ENCODE data around the gene SLC16A9.

GRCh38 chr10:59757966-59758365, 48.3 kb upstream of the SLC16A9 start:
- TF ChIP-seq POLR2A (IDR thresholded peaks at IDR 0.05) = no peak
- TF ChIP-seq, protein P1, sequence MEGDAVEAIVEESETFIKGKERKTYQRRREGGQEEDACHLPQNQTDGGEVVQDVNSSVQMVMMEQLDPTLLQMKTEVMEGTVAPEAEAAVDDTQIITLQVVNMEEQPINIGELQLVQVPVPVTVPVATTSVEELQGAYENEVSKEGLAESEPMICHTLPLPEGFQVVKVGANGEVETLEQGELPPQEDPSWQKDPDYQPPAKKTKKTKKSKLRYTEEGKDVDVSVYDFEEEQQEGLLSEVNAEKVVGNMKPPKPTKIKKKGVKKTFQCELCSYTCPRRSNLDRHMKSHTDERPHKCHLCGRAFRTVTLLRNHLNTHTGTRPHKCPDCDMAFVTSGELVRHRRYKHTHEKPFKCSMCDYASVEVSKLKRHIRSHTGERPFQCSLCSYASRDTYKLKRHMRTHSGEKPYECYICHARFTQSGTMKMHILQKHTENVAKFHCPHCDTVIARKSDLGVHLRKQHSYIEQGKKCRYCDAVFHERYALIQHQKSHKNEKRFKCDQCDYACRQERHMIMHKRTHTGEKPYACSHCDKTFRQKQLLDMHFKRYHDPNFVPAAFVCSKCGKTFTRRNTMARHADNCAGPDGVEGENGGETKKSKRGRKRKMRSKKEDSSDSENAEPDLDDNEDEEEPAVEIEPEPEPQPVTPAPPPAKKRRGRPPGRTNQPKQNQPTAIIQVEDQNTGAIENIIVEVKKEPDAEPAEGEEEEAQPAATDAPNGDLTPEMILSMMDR (IDR thresholded peaks at IDR 0.05 in 8 of 11, conservative IDR thresholded peaks at IDR 0.05 in 3 of 11) = no peak

All from spleen (tissue), 7 donors.